ENCODE data around the gene ARL4C.

Gene ARL4C

GRCh38 chr2:234497594-234498235, 834 bp upstream of the ARL4C start:
- no peak for DNase-seq

- peak; percentile 48 for DNase-seq
These were observed 636 bp downstream of the ARL4C start for GRCh38 chr2:234496055-234496834.

GRCh38 chr2:234495251-234496054, 1.4 kb downstream of the ARL4C start:
- DNase-seq = peak; percentile 42

DNA sequence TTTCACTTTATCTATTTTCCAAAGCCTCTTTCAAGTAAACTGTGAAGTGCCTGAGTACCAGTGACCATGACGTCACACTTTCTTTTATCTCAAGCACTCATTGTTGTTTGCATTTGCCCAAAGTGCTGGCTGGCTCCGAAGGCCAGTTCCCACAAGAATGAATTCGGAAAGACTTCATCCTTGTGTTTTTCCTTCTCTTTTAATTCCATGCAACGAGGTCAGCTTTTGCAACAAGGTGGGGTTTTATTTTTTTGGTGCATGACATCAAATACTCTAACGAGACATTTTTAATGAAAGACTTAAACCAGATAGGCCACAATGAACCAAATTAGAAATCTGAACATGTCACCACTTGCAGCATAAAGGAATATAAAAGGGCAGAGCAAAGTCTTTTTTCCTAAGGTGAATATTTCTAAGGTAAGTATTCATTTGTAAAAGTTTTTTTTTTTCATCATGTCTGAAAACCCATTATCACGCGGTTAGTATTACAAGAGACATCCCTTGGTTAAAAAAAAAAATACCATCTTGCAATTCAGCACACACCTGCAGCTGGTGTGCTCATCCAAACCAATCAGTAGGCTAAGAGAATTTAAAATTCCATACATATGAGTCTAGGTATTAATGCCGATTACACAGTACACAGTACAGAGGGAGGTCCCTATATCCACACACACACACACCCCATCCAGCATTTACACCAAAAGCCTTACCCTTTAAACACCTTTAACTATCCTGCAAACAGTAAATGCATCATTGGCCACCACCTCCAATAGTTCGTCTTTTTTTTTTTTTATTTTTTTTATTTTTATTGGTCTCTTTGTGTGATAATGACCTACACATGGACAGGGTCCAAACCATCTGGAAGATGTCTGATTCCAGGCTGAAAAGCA, 2.3 kb downstream of the ARL4C start:
- peak; percentile 78 for DNase-seq

- no peak for DNase-seq
These were observed 3.1 kb downstream of the ARL4C start for GRCh38 chr2:234493796-234494195.

DNA sequence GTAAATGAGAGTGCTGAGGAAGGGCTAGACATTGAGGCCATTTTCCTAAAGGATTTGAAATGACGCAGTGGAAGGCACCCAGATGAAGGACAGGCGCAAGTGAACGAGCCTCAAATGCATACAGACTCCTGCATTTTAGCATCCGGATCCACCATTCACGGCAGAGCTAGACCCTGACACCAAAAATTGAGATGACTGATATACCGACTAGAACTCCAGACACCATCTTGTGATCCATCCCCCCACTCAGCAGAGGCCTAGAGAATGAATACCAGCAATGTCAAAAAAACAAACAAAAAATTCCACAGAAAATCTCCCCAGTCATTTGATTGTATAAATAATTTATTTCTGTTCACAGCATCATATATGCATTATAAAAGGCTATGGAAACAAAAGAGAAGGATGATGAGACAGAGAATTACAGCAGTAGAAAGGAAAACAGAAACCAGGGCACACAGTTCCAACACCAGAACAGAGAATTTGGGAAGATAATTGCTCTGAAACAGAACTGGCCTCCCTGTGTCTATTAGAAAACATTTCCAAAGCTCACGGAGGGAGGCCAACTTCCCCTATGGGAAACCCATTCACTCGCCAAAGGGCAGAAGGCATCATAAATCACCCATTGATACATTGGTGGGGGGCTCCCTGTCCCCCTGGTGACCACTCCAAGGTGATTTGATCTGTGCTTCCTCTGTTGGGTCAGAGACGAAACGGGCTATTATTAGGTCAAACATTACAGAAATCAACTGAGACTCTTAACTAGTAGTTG, 4.0 kb downstream of the ARL4C start:
- DNase-seq = no peak

GRCh38 chr2:234491897-234492296, 5.0 kb downstream of the ARL4C start:
- DNase-seq = no peak

DNA sequence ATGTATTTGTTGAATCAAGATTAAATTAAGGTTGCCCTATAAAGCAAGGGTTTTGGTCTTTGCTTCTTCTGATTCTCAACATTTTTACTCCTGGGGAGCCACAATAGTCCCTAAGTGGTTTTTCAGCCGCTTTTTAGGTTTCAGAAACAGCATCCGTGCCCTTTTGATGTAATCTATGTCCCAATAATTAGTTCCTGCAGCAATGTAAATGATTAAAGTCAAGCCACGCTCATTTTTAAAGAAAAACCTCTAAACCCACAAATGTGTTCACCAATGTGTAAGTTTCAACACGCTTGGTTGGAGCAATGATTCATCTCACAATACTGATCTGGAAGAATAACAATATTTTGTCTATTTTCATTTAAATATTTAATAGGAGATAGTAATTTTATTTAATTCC, 5.6 kb downstream of the ARL4C start:
- no peak for DNase-seq

GRCh38 chr2:234490271-234491091, 6.4 kb downstream of the ARL4C start:
- DNase-seq = no peak

GRCh38 chr2:234488913-234489451, 7.9 kb downstream of the ARL4C start:
- no peak for DNase-seq

- no peak for DNase-seq
These were observed 8.4 kb downstream of the ARL4C start for GRCh38 chr2:234488486-234488885.

- DNase-seq = no peak
These were observed 9.5 kb downstream of the ARL4C start for GRCh38 chr2:234487356-234487755.

DNA sequence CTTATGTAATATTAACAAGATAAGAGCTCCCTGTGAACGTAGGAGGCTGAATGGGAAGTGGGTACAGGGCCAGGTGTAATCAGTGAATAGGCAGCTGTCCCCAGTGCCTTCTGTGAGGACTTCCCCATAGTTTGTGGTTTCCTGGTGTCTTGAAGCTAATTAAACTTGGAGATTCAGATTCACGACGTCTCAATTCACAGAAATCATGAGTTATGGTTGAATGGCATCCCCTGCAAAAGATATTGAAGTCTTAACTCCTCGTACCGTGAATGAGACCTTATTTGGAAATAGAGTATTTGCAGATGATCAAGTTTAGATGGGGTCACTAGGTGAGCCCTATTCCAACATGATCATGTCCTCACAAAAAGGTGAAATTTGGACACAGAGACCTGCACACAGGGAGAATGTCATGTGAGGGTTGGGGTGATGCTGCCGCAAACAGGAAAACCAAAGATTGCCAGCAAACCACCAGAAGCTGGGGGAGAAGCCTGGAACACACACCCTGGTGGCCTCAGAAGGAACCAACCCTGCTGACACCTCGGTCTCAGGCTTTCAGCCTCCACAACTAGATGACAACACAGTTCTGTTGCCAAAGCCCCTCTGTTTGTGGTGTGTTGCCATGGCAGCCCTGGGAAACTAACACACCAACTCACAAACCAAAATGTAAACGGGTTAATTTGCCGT, 13.2 kb downstream of the ARL4C start:
- no peak for DNase-seq

DNA sequence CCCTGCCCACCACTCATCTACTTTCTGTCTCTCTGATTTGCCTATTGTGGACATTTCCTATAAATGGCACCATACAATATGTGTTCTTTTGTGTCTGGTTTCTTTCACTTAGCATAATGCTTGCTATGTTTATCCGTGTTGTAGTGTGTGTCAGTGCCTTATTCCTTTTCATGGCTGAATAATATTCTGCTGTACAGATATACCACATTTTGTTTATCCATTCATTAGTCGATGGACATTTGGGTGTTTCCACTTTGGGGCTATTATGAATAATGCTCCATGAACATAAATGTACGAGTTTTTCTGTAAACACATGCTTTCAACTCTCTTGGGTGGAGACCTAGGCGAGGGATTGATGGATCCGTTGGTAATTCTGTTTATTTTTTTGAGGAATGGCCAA, 15.6 kb downstream of the ARL4C start:
- DNase-seq = no peak

- DNase-seq = no peak
These were observed 16.5 kb downstream of the ARL4C start for GRCh38 chr2:234480337-234480736.

DNA sequence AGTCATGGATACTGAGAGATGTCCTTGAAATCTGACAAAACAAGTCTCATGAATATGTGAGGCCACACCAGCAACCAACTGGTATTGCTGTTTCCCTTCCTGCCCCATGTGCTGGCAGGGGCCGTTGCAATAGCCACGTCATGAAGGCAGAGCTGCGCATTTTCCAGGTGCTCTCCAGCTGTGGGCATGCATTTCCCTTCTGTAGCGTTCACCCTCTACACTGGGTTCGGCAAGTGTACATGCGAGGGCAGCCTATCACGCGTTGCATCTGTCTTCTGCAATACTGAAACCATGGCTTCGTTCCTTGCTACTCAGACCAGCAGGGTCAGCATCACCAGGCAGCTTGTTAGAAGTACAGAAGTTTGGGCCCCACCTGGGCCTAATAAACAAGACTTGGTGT, 17.4 kb downstream of the ARL4C start:
- no peak for DNase-seq

DNA sequence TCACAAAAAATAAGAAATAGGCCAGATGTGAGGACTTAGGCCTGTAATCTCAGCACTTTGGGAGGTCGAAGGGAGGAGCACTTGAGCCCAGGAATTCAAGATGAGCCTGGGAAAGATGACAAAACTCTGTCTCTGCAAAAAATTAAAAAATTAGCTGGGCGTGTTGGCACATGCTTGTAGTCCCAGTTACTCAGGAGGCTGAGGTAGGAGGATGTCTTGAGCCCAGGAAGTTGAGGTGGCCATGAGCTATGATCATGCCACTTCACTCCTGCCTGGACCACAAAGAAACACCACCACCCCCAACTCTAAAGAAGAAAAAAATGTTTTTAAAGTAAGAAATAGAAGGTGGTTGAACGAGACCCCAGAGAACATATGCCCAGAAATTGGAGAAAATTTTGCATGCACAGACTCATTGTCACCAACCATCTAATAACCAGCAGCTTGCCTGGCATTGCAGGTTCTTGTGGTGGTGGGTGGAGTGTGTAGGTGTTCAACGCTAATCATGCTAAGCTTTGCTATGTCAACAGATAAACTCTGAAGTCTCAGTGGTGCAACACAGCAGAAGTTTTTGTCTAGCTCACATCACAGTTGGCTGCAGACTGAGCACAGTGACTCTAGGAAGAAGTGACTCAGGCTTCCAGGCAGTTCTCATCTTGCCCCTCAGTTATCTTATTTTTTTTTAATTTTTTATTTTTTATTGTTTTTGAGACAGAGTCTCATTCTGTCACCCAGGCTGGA, 18.6 kb downstream of the ARL4C start:
- no peak for DNase-seq

DNA sequence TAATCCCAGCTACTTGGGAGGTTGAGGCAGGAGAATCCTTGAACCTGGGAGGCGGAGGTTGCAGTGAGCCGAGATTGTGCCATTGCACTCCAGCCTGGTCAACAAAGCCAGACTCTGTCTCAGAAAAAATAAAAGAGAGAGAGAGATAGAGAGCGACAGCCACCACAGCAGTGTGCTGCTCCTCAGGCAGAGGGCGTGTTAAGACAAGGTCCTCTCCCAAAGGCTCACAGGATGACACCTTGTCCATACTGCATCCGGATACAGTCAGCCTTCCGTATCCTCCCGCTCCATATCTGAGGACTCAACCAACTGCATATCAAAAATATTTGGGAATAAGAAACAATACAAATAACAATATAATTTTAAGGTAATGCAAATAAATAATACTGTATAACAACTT, 20.1 kb downstream of the ARL4C start:
- no peak for DNase-seq

DNA sequence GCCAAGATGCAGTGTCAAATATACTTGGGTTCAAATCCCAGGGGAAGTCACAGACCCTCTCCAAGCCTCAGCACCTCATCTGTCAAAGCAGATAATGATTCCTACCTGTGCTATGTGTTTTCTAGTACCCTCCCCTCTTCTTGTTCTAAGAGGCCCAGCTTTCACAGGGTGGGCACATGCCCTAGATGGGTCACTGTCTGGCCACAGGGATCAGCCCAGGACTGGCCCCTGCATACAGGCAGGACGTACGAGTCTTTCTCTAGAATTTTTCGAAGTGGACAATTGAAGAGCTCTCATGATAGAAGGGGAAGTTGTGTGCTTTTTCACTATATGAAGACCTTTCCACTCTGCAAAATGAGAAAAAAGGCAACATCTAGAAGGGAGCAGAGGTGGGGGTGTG, 22.2 kb downstream of the ARL4C start:
- DNase-seq = no peak

Data from NCI-H510A treated with DMSO at 0.1 percent for 48 hours (cell line).